Smooth muscle cell (in vitro differentiated cells): ENCODE measurements around the gene DENND2D. TPM values are rescaled to one million over a fixed set of nuclear protein-coding genes. Genes with fewer than 3 reads are reported as not detected.
A peak's percentile ranks its signal among the peaks of the same experiment; 100 is the strongest.

Source experiments
- DNase-seq: peaks from one replicate; lab custom pipeline; 2025; ENCODE audit not compliant: unreplicated experiment; lab: John Stamatoyannopoulos, UW
- H2AFZ ChIP-seq: fragments of 200-600 bp; sonication (generic); 2 replicates; pipeline ENCODE4 v1.6.0; 2016; ENCODE audit warnings: antibody characterized with exemption, low read depth, mild to moderate bottlenecking
- H3F3A ChIP-seq: fragments of 200-600 bp; sonication (generic); 2 replicates; pipeline ENCODE4 v1.6.0; 2017; ENCODE audit warnings: antibody characterized with exemption, low read depth
- H3K27ac ChIP-seq: fragments of 200-600 bp; sonication (generic); 2 replicates; pipeline ENCODE4 v1.5.1; 2016; ENCODE audit warnings: low read depth, mild to moderate bottlenecking
- H3K27me3 ChIP-seq: fragments of 200-600 bp; sonication (generic); 2 replicates; pipeline ENCODE4 v1.6.1; 2016; ENCODE audit warnings: low read depth, mild to moderate bottlenecking
- H3K36me3 ChIP-seq: fragments of 200-600 bp; sonication (generic); 2 replicates; pipeline ENCODE4 v1.5.1; 2016; ENCODE audit warnings: low read depth
- H3K4me1 ChIP-seq: fragments of 200-600 bp; sonication (generic); 2 replicates; pipeline ENCODE4 v1.5.1; 2016; ENCODE audit warnings: low read depth
- H3K4me2 ChIP-seq: fragments of 200-600 bp; sonication (generic); 2 replicates; pipeline ENCODE4 v1.6.0; 2016; ENCODE audit warnings: mild to moderate bottlenecking
- H3K4me3 ChIP-seq: fragments of 200-600 bp; sonication (generic); 2 replicates; pipeline ENCODE4 v1.5.1; 2016; ENCODE audit warnings: mild to moderate bottlenecking
- H3K79me2 ChIP-seq: fragments of 200-600 bp; sonication (generic); 2 replicates; pipeline ENCODE4 v1.6.0; 2016; ENCODE audit warnings: low read depth, mild to moderate bottlenecking
- H3K9ac ChIP-seq: fragments of 200-600 bp; sonication (generic); 2 replicates; pipeline ENCODE4 v1.6.0; 2016; ENCODE audit warnings: low read depth
- H3K9me3 ChIP-seq: fragments of 200-600 bp; sonication (generic); replicated peaks from 2 replicates; pipeline ENCODE4 v1.5.1; 2016; ENCODE audit warnings: low read depth
- H4K20me1 ChIP-seq: fragments of 200-600 bp; sonication (generic); 2 replicates; pipeline ENCODE4 v1.6.0; 2016; ENCODE audit warnings: low read depth
- CTCF ChIP-seq: fragments of 200-600 bp; sonication (generic); IDR thresholded peaks from 2 replicates; pipeline ENCODE4 v1.5.1; 2017; ENCODE audit warnings: borderline replicate concordance, mild to moderate bottlenecking, antibody characterized with exemption; ENCODE audit not compliant: insufficient read depth, poor library complexity, severe bottlenecking
- WGBS: methylation state at CpG from one replicate; pipeline ENCODE4 v1.1.7; 2016; ENCODE audit warnings: low lambda C conversion rate; 5-methylcytosine and 5-hydroxymethylcytosine counted together
- polyA plus RNA-seq: library from polyadenylated mRNA; unstranded; fragments of >200 nt; fragmentation: Nextera tagmentation; extraction: Ambion mirVana; gene quantifications from 2 replicates; pipeline ENCODE4 v1.2.1, GENCODE V29; 2016
- total RNA-seq: library from RNA; depleted of rRNA; stranded (reverse); fragments of >200 nt; gene quantifications from 2 replicates; pipeline ENCODE4 v1.2.3, GENCODE V29; 2014

DENND2D gene
- total and polyA plus RNA-seq, 2 experiments from 2014 or later = 0.75 to 3.7 TPM

- Histone ChIP-seq H3K4me1 (peaks cover 19% of the 10 kb centered on the region), H2AFZ (peak overlapping the region; percentile 62), H3K27ac (peak overlapping the region; percentile 59), H3K4me2 (no peak overlapping the region), H3K36me3 (no peaks in the 10 kb centered on the region), H3F3A (peaks cover 4% of the 10 kb centered on the region), H3K4me3 (no peak overlapping the region), H3K9ac (no peak overlapping the region), H3K79me2 (no peaks in the 10 kb centered on the region), H3K27me3 (no peaks in the 10 kb centered on the region), H3K9me3 (no peaks in the 10 kb centered on the region), H4K20me1 (no peaks in the 10 kb centered on the region)
- TF ChIP-seq CTCF = no peak
- WGBS = 84% methylated on average over 7 of the region's 7 CpGs
- no peak for DNase-seq
Observed at GRCh38 chr1:111214884-111215283, 14.4 kb upstream of the DENND2D start.

- Histone ChIP-seq H3F3A (peaks cover 4% of the 10 kb centered on the region), H3K9ac (no peak overlapping the region), H3K4me1 (peaks cover 13% of the 10 kb centered on the region), H3K4me2 (no peak overlapping the region), H3K36me3 (no peaks in the 10 kb centered on the region), H3K9me3 (no peaks in the 10 kb centered on the region), H3K79me2 (no peaks in the 10 kb centered on the region), H3K27ac (peak overlapping the region; percentile 59), H3K27me3 (no peaks in the 10 kb centered on the region), H3K4me3 (no peak overlapping the region), H2AFZ (no peak overlapping the region), H4K20me1 (no peaks in the 10 kb centered on the region)
- DNase-seq = no peak
- 83% methylated on average over 6 of the region's 6 CpGs for WGBS
- no peak for TF ChIP-seq CTCF
Observed at GRCh38 chr1:111214074-111214801, 13.8 kb upstream of the DENND2D start.

- Histone ChIP-seq H3K4me2 (no peak overlapping the region), H3K9me3 (no peaks in the 10 kb centered on the region), H3K79me2 (no peaks in the 10 kb centered on the region), H3K36me3 (no peaks in the 10 kb centered on the region), H3F3A (peaks cover 4% of the 10 kb centered on the region), H3K9ac (no peak overlapping the region), H2AFZ (peak overlapping the region; percentile 18), H3K4me1 (peaks cover 13% of the 10 kb centered on the region), H3K27ac (no peak overlapping the region), H4K20me1 (no peaks in the 10 kb centered on the region), H3K4me3 (no peak overlapping the region), H3K27me3 (no peaks in the 10 kb centered on the region)
- no peak for DNase-seq
- WGBS = 95% methylated on average over 6 of the region's 6 CpGs
- TF ChIP-seq CTCF = no peak
Observed at GRCh38 chr1:111213412-111213811, 13.0 kb upstream of the DENND2D start.

GRCh38 chr1:111212634-111213335 is 12.3 kb upstream of the DENND2D start:
- Histone ChIP-seq H3K4me3 (no peak overlapping the region), H3K9me3 (no peaks in the 10 kb centered on the region), H4K20me1 (no peaks in the 10 kb centered on the region), H3K4me2 (no peak overlapping the region), H3K27me3 (no peaks in the 10 kb centered on the region), H3F3A (peaks cover 4% of the 10 kb centered on the region), H3K4me1 (peaks cover 13% of the 10 kb centered on the region), H3K79me2 (no peaks in the 10 kb centered on the region), H3K36me3 (no peaks in the 10 kb centered on the region), H3K27ac (no peak overlapping the region), H3K9ac (no peak overlapping the region), H2AFZ (peak overlapping the region; percentile 18)
- no peak for DNase-seq
- TF ChIP-seq CTCF = no peak
- WGBS = 78% methylated on average over 5 of the region's 5 CpGs
